HUES6 (cell line): ENCODE data around the gene NPC1L1.
"Not testable (repeated sequence)": the region's sequence is repeated elsewhere in the genome, so short reads cannot be mapped to it uniquely, and the experiment has no call there.

ENCODE experiments used
- H3K27ac ChIP-seq: 2 replicates; pipeline ENCODE4 v1.7.0; 2013; ENCODE audit warnings: low read depth, mild to moderate bottlenecking, low read length, inconsistent platforms
- H3K27me3 ChIP-seq: 2 replicates; pipeline ENCODE4 v1.6.1; 2013; ENCODE audit warnings: low read length; ENCODE audit not compliant: control insufficient read depth, insufficient read depth
- H3K36me3 ChIP-seq: 2 replicates; pipeline ENCODE4 v1.6.1; 2013; ENCODE audit warnings: low read length; ENCODE audit not compliant: control insufficient read depth, insufficient read depth
- H3K4me1 ChIP-seq: 2 replicates; pipeline ENCODE4 v1.6.1; 2013; ENCODE audit warnings: low read length; ENCODE audit not compliant: control insufficient read depth, insufficient read depth
- H3K4me3 ChIP-seq: 2 replicates; pipeline ENCODE4 v1.5.1; 2013; ENCODE audit warnings: low read depth, low read length
- H3K9ac ChIP-seq: one replicate; pipeline ENCODE4 v1.6.1; 2013; ENCODE audit warnings: mild to moderate bottlenecking, low read length
- H3K9me3 ChIP-seq: 2 replicates; pipeline ENCODE4 v1.6.1; 2013; ENCODE audit warnings: low read depth, low read length; ENCODE audit not compliant: control insufficient read depth, insufficient read depth

Gene NPC1L1

DNA sequence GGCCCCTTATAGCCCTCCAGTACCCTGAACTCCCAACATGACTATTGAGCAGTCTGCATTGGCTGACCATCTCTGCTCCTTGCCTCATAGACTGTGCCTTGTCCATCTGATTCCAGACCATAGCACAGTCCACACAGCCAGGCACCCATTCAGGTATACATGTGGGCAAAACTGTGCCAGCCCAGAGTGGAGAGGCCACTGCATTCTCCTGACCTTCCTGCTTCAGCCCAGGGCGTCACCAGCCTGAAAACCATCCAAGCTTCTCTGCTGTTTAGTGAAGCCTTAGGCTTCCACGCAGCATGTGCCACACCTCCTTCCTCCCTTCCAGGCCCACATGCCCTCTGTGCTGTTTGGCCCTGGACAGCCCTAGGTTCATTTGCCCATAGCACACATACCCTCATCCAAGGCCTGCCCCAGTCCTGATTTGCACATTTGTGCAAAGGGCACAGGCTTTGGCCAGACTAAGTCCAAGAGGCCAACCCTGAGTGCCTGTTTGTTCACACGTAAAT is 22.1 kb upstream of the NPC1L1 start:
- Histone ChIP-seq H3K9me3 (no peaks in the 10 kb centered on the region), H3K9ac (no peak overlapping the region), H3K4me1 (peaks cover 8% of the 10 kb centered on the region; the same call in 1 of the 2 replicates), H3K27me3 (no peaks in the 10 kb centered on the region), H3K27ac (no peak overlapping the region), H3K4me3 (no peak overlapping the region), H3K36me3 (peaks cover 42% of the 10 kb centered on the region)

DNA sequence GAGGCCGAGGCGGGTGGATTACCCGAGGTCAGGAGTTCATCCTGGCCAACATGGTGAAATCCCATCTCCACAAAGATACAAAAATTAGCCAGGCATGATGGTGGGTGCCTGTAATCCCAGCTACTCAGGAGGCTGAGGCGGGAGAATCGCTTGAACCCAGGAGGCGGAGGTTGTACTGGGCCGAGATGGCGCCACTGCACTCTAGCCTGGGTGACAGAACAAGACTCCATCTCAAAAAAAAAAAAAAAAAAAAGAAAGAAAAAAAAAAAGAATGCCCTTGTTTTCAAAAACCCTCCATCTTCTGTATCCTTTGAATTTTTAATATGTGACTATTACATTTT is 21.5 kb upstream of the NPC1L1 start:
- H3K27ac ChIP-seq, H3K27me3 ChIP-seq, H3K9ac ChIP-seq, H3K4me3 ChIP-seq, H3K9me3 ChIP-seq, H3K4me1 ChIP-seq: not testable (repeated sequence)
- H3K36me3 ChIP-seq: peaks cover 35% of the 10 kb centered on the region

DNA sequence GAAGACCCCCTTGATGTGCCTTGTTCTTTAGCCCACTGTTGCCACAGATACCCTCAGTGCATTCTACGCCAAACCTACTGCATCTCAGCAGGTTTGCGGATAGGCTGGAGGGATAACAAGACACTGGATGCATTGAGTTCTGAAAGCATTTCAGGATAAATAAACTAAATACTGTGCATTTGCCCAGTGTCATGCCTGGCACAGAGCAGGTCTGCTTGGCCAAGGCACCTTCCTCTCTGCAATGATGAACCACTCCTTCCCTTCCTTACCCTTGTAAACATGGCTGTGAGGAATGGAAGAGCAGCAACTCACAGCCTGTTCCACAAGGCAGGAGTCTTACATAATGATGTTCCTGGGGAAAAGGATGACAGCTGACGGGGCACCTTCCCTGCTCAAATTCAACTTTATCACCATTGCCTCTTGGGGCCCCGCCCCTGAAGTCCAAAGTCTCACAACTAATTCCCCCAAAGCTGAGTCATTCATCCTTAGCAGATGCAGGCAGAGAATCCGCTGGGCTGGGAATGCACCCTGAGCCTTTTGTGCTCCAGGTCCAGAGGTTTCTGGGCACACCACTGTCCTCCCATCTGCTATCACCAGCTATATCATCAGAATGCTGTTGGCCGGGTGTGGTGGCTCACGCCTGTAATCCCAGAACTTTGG is 21.0 kb upstream of the NPC1L1 start:
- Histone ChIP-seq H3K27me3 (no peaks in the 10 kb centered on the region), H3K36me3 (peaks cover 30% of the 10 kb centered on the region), H3K9ac (no peak overlapping the region), H3K4me1 (peaks cover 8% of the 10 kb centered on the region; the same call in 1 of the 2 replicates), H3K4me3 (no peak overlapping the region), H3K9me3 (no peaks in the 10 kb centered on the region), H3K27ac (no peak overlapping the region)

DNA sequence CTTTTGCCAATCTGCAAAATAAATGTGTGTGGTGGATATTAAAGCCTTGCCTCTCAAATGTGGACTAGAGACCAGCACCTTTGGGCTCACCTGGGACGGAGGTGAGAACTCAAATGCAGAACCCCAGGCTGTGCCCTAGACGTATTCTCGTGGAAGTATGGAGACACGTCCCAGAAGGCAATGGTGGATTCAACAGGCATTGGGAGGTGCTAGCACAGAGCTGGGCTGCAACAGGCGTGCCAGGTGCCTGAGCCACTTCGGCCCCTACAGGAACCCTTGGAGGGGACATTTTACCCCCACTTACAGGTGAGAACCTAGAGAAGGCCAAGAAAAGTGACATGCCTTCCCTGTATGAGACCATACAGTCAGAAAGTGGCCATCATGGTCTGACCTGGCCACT is 20.4 kb upstream of the NPC1L1 start:
- Histone ChIP-seq H3K9ac (no peak overlapping the region), H3K4me1 (peaks cover 8% of the 10 kb centered on the region; the same call in 1 of the 2 replicates), H3K9me3 (no peaks in the 10 kb centered on the region), H3K36me3 (peaks cover 24% of the 10 kb centered on the region), H3K27ac (no peak overlapping the region), H3K4me3 (no peak overlapping the region), H3K27me3 (no peaks in the 10 kb centered on the region)

GRCh38 chr7:44559485-44559884 is 18.4 kb upstream of the NPC1L1 start:
- no peak overlapping the region for H3K9ac ChIP-seq
- H3K36me3 ChIP-seq: peaks cover 6% of the 10 kb centered on the region
- H3K9me3 ChIP-seq: no peaks in the 10 kb centered on the region
- no peak overlapping the region for H3K27ac ChIP-seq
- no peaks in the 10 kb centered on the region for H3K27me3 ChIP-seq
- H3K4me1 ChIP-seq: peaks cover 8% of the 10 kb centered on the region; the same call in 1 of the 2 replicates
- H3K4me3 ChIP-seq: no peak overlapping the region

DNA sequence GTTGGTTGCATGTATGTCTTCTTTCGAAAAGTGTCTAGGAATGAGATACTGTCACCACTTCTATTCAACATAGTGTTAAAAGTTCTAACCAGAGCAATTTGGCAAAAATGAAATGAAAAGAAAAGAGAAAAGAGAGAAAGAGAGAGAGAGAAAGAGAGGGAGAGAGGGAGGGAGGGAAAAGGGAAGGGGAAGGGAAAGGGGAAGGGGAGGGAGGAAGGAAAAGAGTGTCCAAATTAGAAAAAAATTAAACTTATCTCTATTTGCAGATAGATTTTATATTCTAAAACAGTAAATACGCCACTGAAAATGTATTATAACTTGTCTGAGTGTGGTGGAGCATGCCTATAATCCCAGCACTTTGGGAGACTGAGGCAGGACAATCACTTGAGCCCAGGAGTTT is 16.4 kb upstream of the NPC1L1 start:
- H3K4me3 ChIP-seq: no peak overlapping the region
- no peak overlapping the region for H3K27ac ChIP-seq
- no peaks in the 10 kb centered on the region for H3K9me3 ChIP-seq
- no peak overlapping the region for H3K9ac ChIP-seq
- H3K27me3 ChIP-seq: no peaks in the 10 kb centered on the region
- H3K36me3 ChIP-seq: no peaks in the 10 kb centered on the region
- peaks cover 8% of the 10 kb centered on the region; the same call in 1 of the 2 replicates for H3K4me1 ChIP-seq

DNA sequence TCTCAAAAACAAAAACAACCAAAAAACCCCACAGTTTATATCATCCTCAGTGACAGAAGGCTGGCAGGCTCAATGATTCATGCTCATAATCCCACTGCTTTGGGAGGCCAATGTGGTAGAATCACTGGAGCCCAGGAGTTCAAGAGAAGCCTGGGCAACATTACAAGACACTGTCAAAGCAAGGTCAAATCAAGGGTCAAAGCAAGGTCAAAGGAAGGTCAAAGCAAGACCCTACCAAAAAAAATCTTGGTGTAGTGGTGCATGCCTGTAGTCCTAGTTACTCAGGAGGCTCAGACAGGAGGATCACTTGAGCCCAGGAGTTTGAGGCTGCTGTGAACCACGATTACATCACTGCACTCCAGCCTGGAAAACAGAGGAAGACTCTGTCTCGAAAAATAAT is 14.2 kb upstream of the NPC1L1 start:
- no peaks in the 10 kb centered on the region for H3K36me3 ChIP-seq
- no peaks in the 10 kb centered on the region for H3K27me3 ChIP-seq
- H3K4me1 ChIP-seq: no peaks in the 10 kb centered on the region
- H3K27ac ChIP-seq: no peak overlapping the region
- no peaks in the 10 kb centered on the region for H3K9me3 ChIP-seq
- H3K9ac ChIP-seq: no peak overlapping the region
- H3K4me3 ChIP-seq: no peak overlapping the region

GRCh38 chr7:44552473-44553005 is 11.4 kb upstream of the NPC1L1 start:
- not testable (repeated sequence) for H3K4me3 ChIP-seq, H3K36me3 ChIP-seq, H3K9me3 ChIP-seq, H3K27me3 ChIP-seq, H3K4me1 ChIP-seq, H3K27ac ChIP-seq, H3K9ac ChIP-seq

DNA sequence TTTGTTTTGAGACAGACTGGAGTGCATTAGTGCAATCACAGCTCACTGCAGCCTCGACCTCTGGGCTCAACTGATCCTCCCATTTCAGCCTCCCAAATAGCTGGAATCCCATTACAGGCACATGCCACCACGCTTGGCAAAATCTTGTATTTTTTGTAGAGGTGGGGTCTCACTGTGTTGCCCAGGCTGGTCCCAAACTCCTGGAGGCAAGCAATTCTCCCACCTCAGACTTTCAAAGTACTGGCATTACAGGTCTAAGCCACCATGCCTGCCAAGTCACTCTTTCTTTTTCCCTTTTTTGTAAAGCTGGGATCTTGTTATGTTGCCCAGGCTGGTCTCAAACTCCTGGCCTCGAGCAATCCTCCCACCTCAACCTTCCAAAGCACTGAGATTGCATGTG is 8.3 kb upstream of the NPC1L1 start:
- no peak overlapping the region for H3K9ac ChIP-seq
- no peaks in the 10 kb centered on the region for H3K9me3 ChIP-seq
- H3K36me3 ChIP-seq: no peaks in the 10 kb centered on the region
- no peak overlapping the region for H3K27ac ChIP-seq
- no peak overlapping the region for H3K4me3 ChIP-seq
- H3K27me3 ChIP-seq: no peaks in the 10 kb centered on the region
- 0 out of 2 replicates have a peak, but pooled peaks cover 4% of the 10 kb centered on the region for H3K4me1 ChIP-seq

GRCh38 chr7:44548893-44549292 is 7.8 kb upstream of the NPC1L1 start:
- H3K27ac ChIP-seq: no peak overlapping the region
- no peak overlapping the region for H3K4me3 ChIP-seq
- H3K9ac ChIP-seq: no peak overlapping the region
- H3K36me3 ChIP-seq: no peaks in the 10 kb centered on the region
- no peaks in the 10 kb centered on the region for H3K9me3 ChIP-seq
- H3K4me1 ChIP-seq: 0 out of 2 replicates have a peak, but pooled peaks cover 4% of the 10 kb centered on the region
- H3K27me3 ChIP-seq: no peaks in the 10 kb centered on the region

- Histone ChIP-seq H3K4me1 (0 out of 2 replicates have a peak, but pooled peaks cover 4% of the 10 kb centered on the region), H3K9ac (no peak overlapping the region), H3K27ac (no peak overlapping the region)
Observed at GRCh38 chr7:44547536-44548231, 6.6 kb upstream of the NPC1L1 start.

More at GRCh38 chr7:44547536-44548231, 6.6 kb upstream of the NPC1L1 start:
- Histone ChIP-seq H3K9me3 (no peaks in the 10 kb centered on the region), H3K4me3 (no peak overlapping the region), H3K27me3 (no peaks in the 10 kb centered on the region), H3K36me3 (no peaks in the 10 kb centered on the region)
